Breast epithelium (tissue), 4 donors: Measurements from ENCODE around the gene PIK3CD. TPM values are rescaled to one million over a fixed set of nuclear protein-coding genes. Genes with fewer than 3 reads are reported as not detected.

Experiments used
- DNase-seq, 2 donors: peaks; one replicate each; pipeline ENCODE4 v3.0.0-alpha.2; 2019; ENCODE audit warnings: low spot score in 2 of 2
- H3K27ac ChIP-seq, 2 donors: fragments of 200-600 bp; sonication (generic) in 1 of 2; one replicate each; pipeline ENCODE4 v1.5.1; 2016 to 2019; ENCODE audit warnings: mild to moderate bottlenecking in 1 of 2
- H3K27me3 ChIP-seq, 2 donors: fragments of 200-600 bp; sonication (generic) in 1 of 2; one replicate each; pipeline versions ENCODE4 v1.5.1 to v1.6.0; 2017 to 2019; ENCODE audit warnings: control low read depth in 1 of 2, mild to moderate bottlenecking in 1 of 2
- H3K36me3 ChIP-seq: fragments of 200-600 bp; one replicate; pipeline ENCODE4 v1.5.1; 2019
- H3K4me1 ChIP-seq, 2 donors: fragments of 200-600 bp; sonication (generic); one replicate each; pipeline ENCODE4 v1.5.1; 2016 to 2019; ENCODE audit warnings: control low read depth in 1 of 2
- H3K4me3 ChIP-seq, 3 donors: fragments of 200-600 bp; sonication (generic); 1 replicate in 2 of 3; 2 replicates in 1 of 3; pipeline ENCODE4 v1.5.1; 2016 to 2019; ENCODE audit warnings: mild to moderate bottlenecking in 3 of 3, moderate library complexity in 2 of 3
- H3K9me3 ChIP-seq, 2 donors: fragments of 200-600 bp; sonication (generic) in 1 of 2; one replicate each; pipeline ENCODE4 v1.5.1; 2016 to 2019; ENCODE audit warnings: control low read depth in 1 of 2
- CTCF ChIP-seq, 3 donors: fragments of 450-650 bp; IDR thresholded peaks; one replicate each; pipeline ENCODE4 v1.5.1; 2016 to 2017; ENCODE audit warnings: antibody characterized with exemption in 3 of 3, mild to moderate bottlenecking in 3 of 3, moderate library complexity in 3 of 3
- POLR2A ChIP-seq: fragments of 450-650 bp; IDR thresholded peaks from one replicate; pipeline ENCODE4 v1.6.1; 2016; ENCODE audit warnings: antibody characterized with exemption, mild to moderate bottlenecking, moderate library complexity
- POLR2AphosphoS5 ChIP-seq, 3 donors: sonication (generic); formaldehyde crosslinking; IDR thresholded peaks; one replicate each; pipeline ENCODE4 v1.6.1; 2017; ENCODE audit warnings: antibody characterized with exemption in 3 of 3
- intact Hi-C: fragments of 100-400 bp; cut with DNase I; formaldehyde crosslinking; loops from one replicate; pipeline ENCODE4 v1.15.1; 2023; ENCODE audit warnings: low total_unique reads
- total RNA-seq, 3 donors: library from RNA; depleted of rRNA; stranded (reverse); fragments of >200 nt; gene quantifications; one replicate each; pipeline ENCODE4 v1.1.0, GENCODE V29; 2016

The PIK3CD gene
- total RNA-seq = 10 to 100 TPM in 2 of 3 donors, 1 to 10 TPM in 1; 8.2 to 12.1 (median 11.9) TPM

- intact Hi-C loops = no loop called here
- TF ChIP-seq CTCF (IDR thresholded peaks at IDR 0.05) = no peak
- TF ChIP-seq POLR2A = no peak
- no peak for TF ChIP-seq POLR2AphosphoS5 (IDR thresholded peaks at IDR 0.05)
- H3K9me3 ChIP-seq = no peaks in the 10 kb centered on the region
- DNase-seq = no peak
- peak within 1 kb of the TSS; percentile 50 to 76 (median 58) for H3K4me3 ChIP-seq
- peak within 1 kb of the TSS; percentile 3 to 48 for H3K27ac ChIP-seq
- H3K36me3 ChIP-seq = no peaks in the 10 kb centered on the region
- H3K27me3 ChIP-seq = peaks cover 4 to 17% of the 10 kb centered on the region in 2 donors
- H3K4me1 ChIP-seq = peaks cover 0 to 5% of the 10 kb centered on the region in 2 donors
Measured at GRCh38 chr1:9651565-9652378, at the start of gene PIK3CD. PIK3CD (plus strand) TSS chr1:9651731; CDS start chr1:9710456, 58,725 bp downstream.

GRCh38 chr1:9601942-9602793, 49.4 kb upstream of the PIK3CD start:
- TF ChIP-seq POLR2AphosphoS5 (IDR thresholded peaks at IDR 0.05) (no peak), CTCF (IDR thresholded peaks at IDR 0.05) (no peak), POLR2A (no peak)
- Histone ChIP-seq H3K36me3 (no peaks in the 10 kb centered on the region), H3K4me3 (no peak overlapping the region), H3K27ac (no peak overlapping the region), H3K27me3 (no peaks in the 10 kb centered on the region), H3K4me1 (no peaks in the 10 kb centered on the region), H3K9me3 (no peaks in the 10 kb centered on the region)
- intact Hi-C loops = no loop called here
- no peak for DNase-seq

- no peaks in the 10 kb centered on the region for H3K4me1 ChIP-seq
- no peak overlapping the region for H3K4me3 ChIP-seq
- H3K27ac ChIP-seq = no peak overlapping the region
- no peaks in the 10 kb centered on the region for H3K27me3 ChIP-seq
- H3K36me3 ChIP-seq = no peaks in the 10 kb centered on the region
- no peak for DNase-seq
- no peaks in the 10 kb centered on the region for H3K9me3 ChIP-seq
- TF ChIP-seq POLR2AphosphoS5 (IDR thresholded peaks at IDR 0.05) (no peak), POLR2A (no peak)
- intact Hi-C loops = no loop called here
Measured at GRCh38 chr1:9602794-9603167, 48.8 kb upstream of the PIK3CD start.

- Histone ChIP-seq H3K27ac (no peak overlapping the region), H3K27me3 (no peaks in the 10 kb centered on the region), H3K9me3 (no peaks in the 10 kb centered on the region), H3K4me3 (no peak overlapping the region), H3K36me3 (no peaks in the 10 kb centered on the region), H3K4me1 (no peaks in the 10 kb centered on the region)
- intact Hi-C loops = no loop called here
- TF ChIP-seq POLR2AphosphoS5 (IDR thresholded peaks at IDR 0.05) (no peak), POLR2A (no peak), CTCF (IDR thresholded peaks at IDR 0.05) (no peak)
- no peak for DNase-seq
Measured at GRCh38 chr1:9603307-9603706, 48.2 kb upstream of the PIK3CD start.

- intact Hi-C loops = no loop called here
- no peak for TF ChIP-seq POLR2A
- TF ChIP-seq CTCF (IDR thresholded peaks at IDR 0.05) = no peak
- no peak for TF ChIP-seq POLR2AphosphoS5 (IDR thresholded peaks at IDR 0.05)
- Histone ChIP-seq H3K27ac (no peak overlapping the region), H3K4me3 (no peak overlapping the region), H3K27me3 (no peaks in the 10 kb centered on the region), H3K4me1 (no peaks in the 10 kb centered on the region), H3K36me3 (no peaks in the 10 kb centered on the region), H3K9me3 (no peaks in the 10 kb centered on the region)
- no peak for DNase-seq
Measured at GRCh38 chr1:9603766-9604753, 47.5 kb upstream of the PIK3CD start.
